ENCODE data around the gene ABHD14A. TPM values are rescaled to one million over a fixed set of nuclear protein-coding genes. Genes with fewer than 3 reads are reported as not detected.

The ABHD14A gene
- total RNA-seq, 4 donors from 2014 or later, result 20.1 to 52.7 (median 22.6) TPM

DNA sequence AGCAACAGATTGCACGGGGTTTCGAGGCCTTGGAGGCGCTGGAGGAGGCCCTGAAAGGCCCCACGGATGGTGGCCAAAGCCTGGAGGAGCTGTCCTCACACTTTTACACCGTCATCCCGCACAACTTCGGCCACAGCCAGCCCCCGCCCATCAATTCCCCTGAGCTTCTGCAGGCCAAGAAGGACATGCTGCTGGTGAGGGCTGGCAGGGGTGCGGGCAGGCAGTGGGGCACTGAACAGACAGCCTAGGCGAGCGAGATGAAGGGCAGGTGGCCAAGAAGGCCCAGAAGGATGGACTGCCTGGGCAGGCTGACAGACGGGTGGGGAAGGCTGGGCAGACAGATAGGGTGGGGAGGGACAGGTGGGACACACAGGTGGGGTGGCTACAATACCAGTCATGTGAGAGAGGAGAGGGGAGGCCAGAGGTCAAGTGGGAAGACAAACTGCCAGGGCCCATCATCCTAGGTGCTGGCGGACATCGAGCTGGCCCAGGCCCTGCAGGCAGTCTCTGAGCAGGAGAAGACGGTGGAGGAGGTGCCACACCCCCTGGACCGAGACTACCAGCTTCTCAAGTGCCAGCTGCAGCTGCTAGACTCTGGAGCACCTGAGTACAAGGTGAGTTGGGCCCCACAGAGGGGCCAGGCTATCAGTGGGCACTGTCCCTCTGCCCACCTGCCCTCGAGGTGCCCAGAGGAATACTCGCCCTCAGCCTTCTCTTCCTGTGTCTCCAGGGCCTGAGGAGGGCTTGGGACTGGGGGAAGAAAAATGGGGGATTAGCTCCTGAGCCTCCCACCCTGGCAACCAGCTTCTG is 29.6 kb upstream of the ABHD14A start:
- Histone ChIP-seq H3K4me3 (no peak overlapping the region), H3K36me3 (peaks cover 0 to 43% (median 5%) of the 10 kb centered on the region in 3 donors)
- no peak for TF ChIP-seq POLR2A (IDR thresholded peaks at IDR 0.05)
- TF ChIP-seq, protein P1, sequence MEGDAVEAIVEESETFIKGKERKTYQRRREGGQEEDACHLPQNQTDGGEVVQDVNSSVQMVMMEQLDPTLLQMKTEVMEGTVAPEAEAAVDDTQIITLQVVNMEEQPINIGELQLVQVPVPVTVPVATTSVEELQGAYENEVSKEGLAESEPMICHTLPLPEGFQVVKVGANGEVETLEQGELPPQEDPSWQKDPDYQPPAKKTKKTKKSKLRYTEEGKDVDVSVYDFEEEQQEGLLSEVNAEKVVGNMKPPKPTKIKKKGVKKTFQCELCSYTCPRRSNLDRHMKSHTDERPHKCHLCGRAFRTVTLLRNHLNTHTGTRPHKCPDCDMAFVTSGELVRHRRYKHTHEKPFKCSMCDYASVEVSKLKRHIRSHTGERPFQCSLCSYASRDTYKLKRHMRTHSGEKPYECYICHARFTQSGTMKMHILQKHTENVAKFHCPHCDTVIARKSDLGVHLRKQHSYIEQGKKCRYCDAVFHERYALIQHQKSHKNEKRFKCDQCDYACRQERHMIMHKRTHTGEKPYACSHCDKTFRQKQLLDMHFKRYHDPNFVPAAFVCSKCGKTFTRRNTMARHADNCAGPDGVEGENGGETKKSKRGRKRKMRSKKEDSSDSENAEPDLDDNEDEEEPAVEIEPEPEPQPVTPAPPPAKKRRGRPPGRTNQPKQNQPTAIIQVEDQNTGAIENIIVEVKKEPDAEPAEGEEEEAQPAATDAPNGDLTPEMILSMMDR (IDR thresholded peaks at IDR 0.05), result no peak
- no peak for TF ChIP-seq EP300 (IDR thresholded peaks at IDR 0.05)

DNA sequence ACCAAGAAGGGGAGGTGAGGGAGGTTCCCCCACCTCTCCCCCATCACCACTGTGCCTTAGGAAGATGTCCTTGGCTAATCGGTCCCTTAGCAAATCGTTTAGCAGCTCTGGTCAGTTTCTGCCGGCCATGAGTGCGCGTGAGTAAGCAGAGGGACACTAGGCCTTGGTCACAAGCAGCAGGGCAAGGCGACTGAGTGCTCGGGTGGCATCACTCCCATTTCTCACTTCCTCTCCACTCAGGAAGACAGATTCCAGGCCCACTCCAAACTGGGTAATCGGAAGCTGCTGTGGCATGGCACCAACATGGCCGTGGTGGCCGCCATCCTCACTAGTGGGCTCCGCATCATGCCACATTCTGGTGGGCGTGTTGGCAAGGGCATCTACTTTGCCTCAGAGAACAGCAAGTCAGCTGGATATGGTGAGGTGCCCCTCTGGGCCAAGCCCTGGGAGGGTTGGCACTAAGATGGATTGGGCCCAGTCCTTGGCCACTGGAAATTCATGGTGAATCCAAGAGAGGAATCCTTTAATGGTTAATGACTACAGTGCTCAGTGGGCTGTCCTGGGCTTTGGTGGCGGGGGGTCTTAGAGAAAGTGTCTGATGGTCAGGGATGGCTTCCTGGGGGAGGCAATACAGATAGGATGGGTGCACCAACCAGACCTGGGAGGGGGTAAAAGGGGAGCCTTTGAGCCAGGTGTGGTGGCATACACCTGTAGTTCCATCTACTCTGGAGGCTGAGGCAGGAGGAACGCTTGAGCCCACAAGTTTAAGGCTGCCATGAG is 28.7 kb upstream of the ABHD14A start:
- TF ChIP-seq, protein P1 (IDR thresholded peaks at IDR 0.05), result no peak
- TF ChIP-seq POLR2A (IDR thresholded peaks at IDR 0.05) (no peak), EP300 (IDR thresholded peaks at IDR 0.05) (no peak)
- 89 to 91% methylated on average over 14 of the region's 14 CpGs for WGBS, 2 donors
- H3K4me1 ChIP-seq, result peaks cover 3 to 23% (median 16%) of the 10 kb centered on the region in 4 donors
- no peak overlapping the region for H3K27ac ChIP-seq
- no peak for DNase-seq (ENCODE audit: low spot score in 2 of 2)
- peaks cover 0 to 43% (median 5%) of the 10 kb centered on the region in 3 donors for H3K36me3 ChIP-seq
- H3K9me3 ChIP-seq, result no peaks in the 10 kb centered on the region
- H3K27me3 ChIP-seq, result no peaks in the 10 kb centered on the region
- no peak overlapping the region for H3K4me3 ChIP-seq

More for the DNA sequence above, 29.6 kb upstream of the ABHD14A start:
- Histone ChIP-seq H3K4me1 (peaks cover 3 to 32% (median 23%) of the 10 kb centered on the region in 4 donors), H3K9me3 (no peaks in the 10 kb centered on the region), H3K27ac (no peak overlapping the region), H3K27me3 (no peaks in the 10 kb centered on the region)
- WGBS, 2 donors, result 80 to 86% methylated on average over 18 of the region's 18 CpGs
- DNase-seq (ENCODE audit: low spot score in 2 of 2), result no peak

DNA sequence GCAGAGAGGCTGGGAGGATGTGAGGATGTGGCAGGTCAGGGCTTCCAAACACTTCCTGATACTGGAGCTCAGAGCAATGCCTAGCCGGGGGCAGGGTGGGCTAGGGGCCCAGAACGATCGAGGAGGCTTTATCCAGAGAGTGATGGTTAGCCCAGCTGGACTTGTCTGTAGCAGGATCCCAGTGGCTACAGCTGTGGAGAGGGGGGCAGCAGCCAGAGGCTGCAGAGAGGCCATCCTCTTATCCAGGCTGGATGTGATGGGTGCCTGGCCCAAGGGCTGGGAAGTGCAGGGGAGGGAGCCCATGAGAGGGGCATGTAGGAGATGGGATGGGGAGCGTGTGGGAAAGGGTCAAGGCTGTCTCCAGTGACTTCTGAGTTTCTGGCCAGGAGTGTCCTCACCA is 28.1 kb upstream of the ABHD14A start:
- Histone ChIP-seq H3K4me3 (no peak overlapping the region), H3K4me1 (peaks cover 3 to 19% (median 13%) of the 10 kb centered on the region in 4 donors), H3K27ac (no peak overlapping the region), H3K36me3 (peaks cover 0 to 43% (median 5%) of the 10 kb centered on the region in 3 donors), H3K27me3 (no peaks in the 10 kb centered on the region), H3K9me3 (no peaks in the 10 kb centered on the region)
- TF ChIP-seq POLR2A (IDR thresholded peaks at IDR 0.05), result no peak
- TF ChIP-seq EP300 (IDR thresholded peaks at IDR 0.05), result no peak
- TF ChIP-seq, protein P1 (IDR thresholded peaks at IDR 0.05), result no peak
- DNase-seq (ENCODE audit: low spot score in 2 of 2), result no peak
- WGBS, 2 donors, result 80 to 89% methylated on average over 4 of the region's 4 CpGs

DNA sequence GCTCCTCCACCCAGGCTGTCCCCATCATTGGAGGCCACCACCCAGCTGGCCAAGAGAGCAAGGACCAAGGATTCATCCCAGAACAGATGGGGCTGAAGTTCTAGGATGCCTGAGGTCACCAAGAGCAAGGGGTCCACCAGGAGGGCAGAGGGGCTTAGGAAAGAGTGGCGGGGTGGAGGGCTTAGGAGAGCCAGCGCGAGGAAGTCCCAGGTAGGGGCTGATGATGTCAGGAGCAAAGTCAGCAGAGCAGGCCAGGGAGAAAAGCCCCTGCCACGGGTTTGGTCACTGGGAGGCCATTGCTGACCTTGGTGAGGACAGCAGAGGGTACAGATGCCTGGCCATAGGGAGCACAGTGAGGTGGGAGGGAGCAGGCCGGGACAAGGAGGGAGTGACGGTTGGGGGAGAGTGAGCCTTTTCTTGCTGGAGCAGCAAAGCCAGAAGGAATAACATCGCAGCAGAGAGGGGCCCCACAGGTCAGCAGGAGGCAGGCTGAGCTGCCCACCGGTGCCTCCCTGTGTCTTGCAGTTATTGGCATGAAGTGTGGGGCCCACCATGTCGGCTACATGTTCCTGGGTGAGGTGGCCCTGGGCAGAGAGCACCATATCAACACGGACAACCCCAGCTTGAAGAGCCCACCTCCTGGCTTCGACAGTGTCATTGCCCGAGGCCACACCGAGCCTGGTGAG is 27.5 kb upstream of the ABHD14A start:
- H3K27ac ChIP-seq, result no peak overlapping the region
- H3K4me1 ChIP-seq, result peaks cover 3 to 17% (median 12%) of the 10 kb centered on the region in 4 donors
- no peaks in the 10 kb centered on the region for H3K27me3 ChIP-seq
- H3K4me3 ChIP-seq, result no peak overlapping the region
- 72 to 78% methylated on average over 13 of the region's 13 CpGs for WGBS, 2 donors
- no peaks in the 10 kb centered on the region for H3K9me3 ChIP-seq
- no peak for DNase-seq (ENCODE audit: low spot score in 2 of 2)
- H3K36me3 ChIP-seq, result peaks cover 0 to 43% (median 5%) of the 10 kb centered on the region in 3 donors
- TF ChIP-seq, protein P1 (IDR thresholded peaks at IDR 0.05), result no peak
- TF ChIP-seq POLR2A (IDR thresholded peaks at IDR 0.05) (no peak), EP300 (IDR thresholded peaks at IDR 0.05) (no peak)

All from tibial nerve (tissue), 4 donors.